Measurements from ENCODE around the gene SIK2. TPM values are rescaled to one million over a fixed set of nuclear protein-coding genes. Genes with fewer than 3 reads are reported as not detected.

SIK2 gene
- total RNA-seq, 1 experiment from 2014 or later, result 64.8 TPM

DNA sequence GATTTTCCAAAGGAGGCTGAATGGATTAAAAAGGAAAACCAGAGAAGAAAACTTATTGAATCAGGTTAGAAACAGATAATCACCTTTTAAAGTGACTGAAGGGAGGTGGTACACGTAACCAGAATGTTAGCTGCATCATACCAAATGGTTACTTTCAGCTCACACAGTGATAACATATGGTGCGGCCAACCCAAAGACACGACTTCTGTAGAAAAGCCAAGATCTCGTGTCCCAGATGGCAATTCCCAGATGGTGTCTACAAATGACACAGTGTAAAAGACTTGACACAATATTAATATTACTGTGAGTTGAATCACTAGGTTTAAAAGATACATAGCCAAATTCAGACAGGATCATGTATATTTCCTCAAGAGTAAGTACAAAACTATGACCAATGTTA, 158.8 kb downstream of the SIK2 start:
- Histone ChIP-seq H3K9me2 (replicated peaks; ENCODE audit: insufficient read depth, low read length) (no peaks in the 10 kb centered on the region), H3K36me3 (ENCODE audit: insufficient read depth, low read length) (peaks cover 81% of the 10 kb centered on the region), H3K27me3 (ENCODE audit: low read length) (no peaks in the 10 kb centered on the region)

DNA sequence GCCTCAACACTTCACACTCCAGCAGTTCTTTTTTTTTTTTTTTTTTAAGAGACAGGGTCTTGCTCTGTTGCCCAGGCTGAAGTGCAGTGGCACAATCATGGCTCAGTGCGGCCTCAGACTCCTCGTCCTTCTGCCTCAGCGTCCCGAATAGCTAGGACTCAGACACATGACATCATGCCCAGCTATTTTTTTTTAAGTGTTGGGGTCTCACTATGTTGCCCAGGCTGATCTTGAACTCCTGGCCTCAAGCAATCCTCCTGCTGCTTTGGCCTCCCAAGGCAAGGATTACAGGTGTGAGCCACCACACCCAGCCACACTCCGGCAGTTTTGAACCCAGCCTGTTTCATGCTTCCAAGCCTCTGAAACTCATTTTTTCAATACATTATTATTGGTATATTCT, 160.3 kb downstream of the SIK2 start:
- H3K4me1 ChIP-seq (ENCODE audit: low read length), result peaks cover 27% of the 10 kb centered on the region
- no peaks in the 10 kb centered on the region for H4K20me1 ChIP-seq (ENCODE audit: insufficient read depth, low read depth, low read length)
- H3K9ac ChIP-seq (ENCODE audit: low read length), result no peak overlapping the region
- no peak overlapping the region for H3K4me3 ChIP-seq (ENCODE audit: low read length)
- peaks cover 68% of the 10 kb centered on the region for H3K79me2 ChIP-seq (ENCODE audit: low read length)
- H2AFZ ChIP-seq (ENCODE audit: low read length), result no peak overlapping the region
- no peaks in the 10 kb centered on the region for H3K9me3 ChIP-seq (ENCODE audit: low read length)
- H3K36me3 ChIP-seq (ENCODE audit: insufficient read depth, low read length), result peaks cover 69% of the 10 kb centered on the region
- H3K27ac ChIP-seq (ENCODE audit: low read length), result no peak overlapping the region
- H3K4me2 ChIP-seq (ENCODE audit: low read depth, low read length, poor library complexity, severe bottlenecking), result no peak overlapping the region
- H3K9me2 ChIP-seq (replicated peaks; ENCODE audit: insufficient read depth, low read length), result no peaks in the 10 kb centered on the region
- no peak for DNase-seq
- no peaks in the 10 kb centered on the region for H3K27me3 ChIP-seq (ENCODE audit: low read length)

More for the DNA sequence above, 158.8 kb downstream of the SIK2 start:
- Histone ChIP-seq H3K79me2 (ENCODE audit: low read length) (peaks cover 74% of the 10 kb centered on the region), H3K9ac (ENCODE audit: low read length) (no peak overlapping the region), H3K27ac (ENCODE audit: low read length) (no peak overlapping the region), H2AFZ (ENCODE audit: low read length) (no peak overlapping the region), H3K9me3 (ENCODE audit: low read length) (no peaks in the 10 kb centered on the region), H3K4me1 (ENCODE audit: low read length) (peaks cover 15% of the 10 kb centered on the region), H3K4me3 (ENCODE audit: low read length) (no peak overlapping the region), H3K4me2 (ENCODE audit: low read depth, low read length, poor library complexity, severe bottlenecking) (no peak overlapping the region), H4K20me1 (ENCODE audit: insufficient read depth, low read depth, low read length) (no peaks in the 10 kb centered on the region)
- no peak for DNase-seq

DNA sequence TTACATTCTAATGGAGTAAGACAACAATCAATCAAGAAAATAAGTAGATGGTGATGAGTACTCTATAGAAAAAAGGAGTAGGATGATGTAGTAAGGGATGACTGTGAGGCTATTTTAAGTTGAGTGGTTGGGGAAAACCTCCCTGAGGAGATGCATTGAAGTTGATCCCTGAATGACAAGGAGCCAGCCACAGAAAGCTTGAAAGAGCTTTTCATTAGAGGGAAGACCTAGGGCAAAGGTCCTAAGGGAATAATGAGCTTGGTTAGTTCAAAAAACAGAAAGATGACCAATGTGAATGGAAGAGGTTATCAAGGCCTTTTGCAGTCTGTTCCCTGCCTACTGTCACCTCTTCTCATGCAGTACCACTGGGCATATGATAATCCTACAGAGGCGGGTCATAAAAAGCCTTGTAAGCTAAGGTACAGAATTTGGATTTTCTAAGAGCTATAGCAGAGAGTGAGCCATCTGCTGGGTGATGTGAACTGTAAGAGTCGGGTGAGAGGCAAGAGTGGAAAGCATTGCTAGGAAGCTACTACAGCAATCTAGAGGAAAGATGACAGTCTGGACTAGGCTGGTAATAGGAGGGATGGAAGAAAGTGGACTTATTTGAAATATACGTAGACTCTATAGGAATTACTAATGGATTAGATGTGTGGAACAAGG, 160.9 kb downstream of the SIK2 start:
- Histone ChIP-seq H3K9ac (ENCODE audit: low read length) (no peak overlapping the region), H3K9me2 (replicated peaks; ENCODE audit: insufficient read depth, low read length) (no peaks in the 10 kb centered on the region), H3K27me3 (ENCODE audit: low read length) (no peaks in the 10 kb centered on the region), H3K4me1 (ENCODE audit: low read length) (peaks cover 32% of the 10 kb centered on the region), H3K79me2 (ENCODE audit: low read length) (peaks cover 63% of the 10 kb centered on the region), H3K27ac (ENCODE audit: low read length) (no peak overlapping the region), H3K4me2 (ENCODE audit: low read depth, low read length, poor library complexity, severe bottlenecking) (no peak overlapping the region), H3K36me3 (ENCODE audit: insufficient read depth, low read length) (peaks cover 63% of the 10 kb centered on the region), H2AFZ (ENCODE audit: low read length) (no peak overlapping the region), H3K9me3 (ENCODE audit: low read length) (no peaks in the 10 kb centered on the region), H3K4me3 (ENCODE audit: low read length) (no peak overlapping the region), H4K20me1 (ENCODE audit: insufficient read depth, low read depth, low read length) (no peaks in the 10 kb centered on the region)
- peak; percentile 79 for DNase-seq

DNA sequence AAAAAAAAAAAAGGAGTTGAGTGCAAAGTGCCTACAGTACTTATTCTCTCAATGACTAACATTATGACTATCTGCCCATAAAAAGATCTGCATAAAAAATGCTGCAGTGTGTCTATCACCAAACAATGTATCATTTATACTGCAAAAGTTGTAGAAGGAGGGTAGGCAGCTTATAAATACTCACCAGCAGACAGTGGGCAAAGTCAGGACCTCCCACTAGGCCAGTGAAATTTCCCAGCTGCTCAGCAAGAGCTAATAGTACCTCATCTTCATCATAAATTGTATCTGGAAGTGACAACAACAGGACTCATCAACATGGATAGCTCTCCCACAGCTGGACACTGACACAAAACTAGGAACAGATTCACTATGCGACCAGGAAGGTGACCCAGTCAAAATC, 162.4 kb downstream of the SIK2 start:
- Histone ChIP-seq H3K9me2 (replicated peaks; ENCODE audit: insufficient read depth, low read length) (no peaks in the 10 kb centered on the region), H3K4me1 (ENCODE audit: low read length) (peaks cover 32% of the 10 kb centered on the region), H4K20me1 (ENCODE audit: insufficient read depth, low read depth, low read length) (no peaks in the 10 kb centered on the region), H2AFZ (ENCODE audit: low read length) (no peak overlapping the region), H3K79me2 (ENCODE audit: low read length) (peaks cover 61% of the 10 kb centered on the region), H3K27ac (ENCODE audit: low read length) (peak overlapping the region; percentile 2), H3K9me3 (ENCODE audit: low read length) (no peaks in the 10 kb centered on the region), H3K4me3 (ENCODE audit: low read length) (peak overlapping the region; percentile 63), H3K27me3 (ENCODE audit: low read length) (no peaks in the 10 kb centered on the region), H3K36me3 (ENCODE audit: insufficient read depth, low read length) (peaks cover 49% of the 10 kb centered on the region), H3K4me2 (ENCODE audit: low read depth, low read length, poor library complexity, severe bottlenecking) (peak overlapping the region; percentile 69), H3K9ac (ENCODE audit: low read length) (peak overlapping the region; percentile 74)
- no peak for DNase-seq

DNA sequence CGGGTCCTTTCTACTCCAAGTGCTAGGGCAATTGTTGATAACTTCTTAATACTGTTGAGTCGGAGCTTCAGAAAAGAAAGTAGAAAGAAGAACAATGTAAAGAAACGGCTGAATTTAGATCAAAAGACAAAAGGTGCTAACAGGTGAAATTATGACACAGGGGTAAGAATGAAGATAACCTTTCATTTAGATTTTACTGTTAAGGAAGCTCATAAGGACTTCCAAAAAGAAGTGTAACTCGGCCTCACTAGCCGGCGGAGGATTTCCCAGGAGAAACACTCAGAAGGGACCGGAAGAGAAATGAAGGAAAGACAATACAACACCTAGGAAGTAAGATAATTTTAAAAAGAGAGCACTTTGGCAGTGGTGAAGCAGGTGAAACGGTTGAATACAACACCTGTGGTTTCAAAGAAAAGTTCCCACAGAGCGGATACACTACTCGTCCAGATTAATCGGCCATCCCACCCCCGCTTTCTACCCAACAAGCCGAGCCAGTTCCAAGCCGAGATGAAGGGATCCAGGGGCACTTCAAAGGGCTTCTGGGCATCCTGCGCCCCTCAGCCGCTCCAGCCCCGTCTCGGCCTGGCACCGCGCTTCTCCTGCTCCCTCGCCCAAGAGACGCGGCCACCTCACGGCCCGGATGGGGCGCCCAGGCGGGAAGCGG, 163.2 kb downstream of the SIK2 start:
- Histone ChIP-seq H3K4me2 (ENCODE audit: low read depth, low read length, poor library complexity, severe bottlenecking) (peak overlapping the region; percentile 69), H3K36me3 (ENCODE audit: insufficient read depth, low read length) (peaks cover 41% of the 10 kb centered on the region), H2AFZ (ENCODE audit: low read length) (peak overlapping the region; percentile 97), H3K4me1 (ENCODE audit: low read length) (peaks cover 32% of the 10 kb centered on the region), H3K27ac (ENCODE audit: low read length) (peak overlapping the region; percentile 2), H4K20me1 (ENCODE audit: insufficient read depth, low read depth, low read length) (no peaks in the 10 kb centered on the region), H3K9ac (ENCODE audit: low read length) (peak overlapping the region; percentile 74), H3K27me3 (ENCODE audit: low read length) (no peaks in the 10 kb centered on the region), H3K79me2 (ENCODE audit: low read length) (peaks cover 57% of the 10 kb centered on the region), H3K4me3 (ENCODE audit: low read length) (peak overlapping the region; percentile 63), H3K9me2 (replicated peaks; ENCODE audit: insufficient read depth, low read length) (no peaks in the 10 kb centered on the region), H3K9me3 (ENCODE audit: low read length) (no peaks in the 10 kb centered on the region)
- DNase-seq, result peak; percentile 80

DNA sequence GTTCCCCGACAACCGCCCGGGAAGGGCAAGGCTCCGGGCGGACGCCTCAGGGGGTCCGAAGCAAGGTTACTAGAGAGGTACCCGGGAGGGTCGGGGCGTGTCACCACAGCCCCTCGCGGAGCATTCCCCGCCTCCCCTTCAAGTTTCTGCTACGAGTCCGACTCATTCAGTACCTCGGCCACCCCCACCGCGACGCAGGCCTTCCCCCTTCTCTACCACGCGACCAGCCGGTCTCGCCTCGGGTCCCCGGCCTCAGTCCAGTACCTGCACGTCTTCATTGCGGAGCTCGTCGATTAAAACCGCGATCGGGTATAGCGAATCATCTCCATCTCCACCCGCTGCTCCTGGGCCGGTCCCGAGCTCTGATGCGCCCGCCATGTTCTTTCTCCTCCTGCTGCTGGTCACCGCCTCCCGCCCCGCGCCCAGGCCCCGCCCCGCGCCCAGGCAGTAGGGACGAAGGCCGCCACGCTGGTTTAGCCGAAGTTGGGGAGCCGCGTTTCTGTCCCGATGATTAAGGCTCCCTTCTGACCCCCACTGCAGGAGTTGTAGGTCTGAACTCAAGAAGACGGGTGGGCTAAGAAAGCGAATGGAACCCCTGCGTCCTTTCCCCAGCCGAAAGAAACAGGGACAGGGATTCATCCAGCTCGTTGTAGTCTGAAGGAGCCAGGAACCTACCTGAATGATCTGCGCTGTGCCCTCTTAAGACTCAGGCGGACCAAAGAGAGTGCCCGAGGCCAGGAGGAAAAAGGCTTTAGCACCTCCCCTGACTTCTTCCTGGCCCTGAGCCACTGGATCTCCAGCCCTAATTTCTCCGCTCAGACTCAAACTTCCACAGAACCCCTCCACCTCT, 164.0 kb downstream of the SIK2 start, which contains the start of gene PPP2R1B:
Gene PPP2R1B, minus strand, starts transcription at position 406 of the 850 bp plus-strand sequence. Its CDS starts 28 bp downstream, at position 378.
- Histone ChIP-seq H3K4me1 (ENCODE audit: low read length) (peaks cover 32% of the 10 kb centered on the region), H3K4me3 (ENCODE audit: low read length) (peak within 1 kb of the TSS; percentile 63), H3K79me2 (ENCODE audit: low read length) (peaks cover 49% of the 10 kb centered on the region), H3K9me2 (replicated peaks; ENCODE audit: insufficient read depth, low read length) (no peaks in the 10 kb centered on the region), H3K9me3 (ENCODE audit: low read length) (no peaks in the 10 kb centered on the region), H3K36me3 (ENCODE audit: insufficient read depth, low read length) (peaks cover 33% of the 10 kb centered on the region), H3K27me3 (ENCODE audit: low read length) (no peaks in the 10 kb centered on the region), H3K9ac (ENCODE audit: low read length) (peak within 1 kb of the TSS; percentile 74), H3K27ac (ENCODE audit: low read length) (peak within 1 kb of the TSS; percentile 2), H4K20me1 (ENCODE audit: insufficient read depth, low read depth, low read length) (no peaks in the 10 kb centered on the region), H2AFZ (ENCODE audit: low read length) (peak within 1 kb of the TSS; percentile 97), H3K4me2 (ENCODE audit: low read depth, low read length, poor library complexity, severe bottlenecking) (peak within 1 kb of the TSS; percentile 69)
- DNase-seq, result peak; percentile 100

DNA sequence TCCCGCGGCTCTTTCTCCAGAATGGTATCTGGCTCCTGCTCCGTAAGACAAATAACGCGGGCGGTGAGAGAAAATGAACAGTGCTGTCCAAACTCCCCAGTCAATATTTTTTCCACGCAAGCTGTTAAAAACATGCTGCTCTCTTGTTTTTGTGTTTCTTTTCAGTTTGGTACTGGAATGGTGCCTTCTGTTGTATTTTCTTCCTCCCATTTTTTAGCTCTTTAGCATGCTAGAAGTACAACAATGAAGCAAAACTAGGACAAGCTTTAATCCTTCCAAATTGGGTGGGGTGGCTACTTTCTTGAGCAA, 164.5 kb downstream of the SIK2 start:
- DNase-seq, result no peak
- Histone ChIP-seq H3K79me2 (ENCODE audit: low read length) (peaks cover 44% of the 10 kb centered on the region), H3K4me1 (ENCODE audit: low read length) (peaks cover 32% of the 10 kb centered on the region), H3K9me3 (ENCODE audit: low read length) (no peaks in the 10 kb centered on the region), H3K36me3 (ENCODE audit: insufficient read depth, low read length) (peaks cover 27% of the 10 kb centered on the region), H3K27ac (ENCODE audit: low read length) (no peak overlapping the region), H3K9ac (ENCODE audit: low read length) (peak overlapping the region; percentile 74), H3K4me2 (ENCODE audit: low read depth, low read length, poor library complexity, severe bottlenecking) (peak overlapping the region; percentile 69), H3K9me2 (replicated peaks; ENCODE audit: insufficient read depth, low read length) (no peaks in the 10 kb centered on the region), H3K4me3 (ENCODE audit: low read length) (peak overlapping the region; percentile 63), H2AFZ (ENCODE audit: low read length) (peak overlapping the region; percentile 97), H3K27me3 (ENCODE audit: low read length) (no peaks in the 10 kb centered on the region), H4K20me1 (ENCODE audit: insufficient read depth, low read depth, low read length) (no peaks in the 10 kb centered on the region)

DNA sequence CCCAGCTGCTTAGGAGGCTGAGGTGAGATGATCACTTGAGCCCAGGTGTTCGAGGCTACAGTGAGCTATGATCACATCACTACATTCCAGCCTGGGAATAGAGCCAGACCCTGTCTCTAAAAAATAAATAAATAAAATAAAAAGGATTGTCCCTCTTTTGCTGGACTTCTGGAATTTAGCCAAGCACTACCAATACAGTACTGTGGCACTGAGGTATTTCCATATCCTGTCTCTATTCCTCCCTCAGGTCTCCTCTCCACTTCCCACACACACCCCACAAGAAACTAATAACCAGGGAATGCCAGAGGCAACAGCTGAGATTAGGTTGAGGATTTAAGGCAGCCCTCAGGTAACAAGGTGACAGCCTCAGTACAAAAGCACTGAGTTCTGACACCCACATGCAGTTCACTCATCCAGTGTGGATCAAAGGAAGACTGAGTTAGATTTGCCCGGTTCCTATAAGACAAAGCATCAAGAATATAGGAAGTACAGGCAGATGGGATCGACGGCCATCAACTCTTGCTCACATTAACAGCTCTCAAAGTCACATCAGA, 168.4 kb downstream of the SIK2 start:
- Histone ChIP-seq H3K9ac (ENCODE audit: low read length) (no peak overlapping the region), H3K4me1 (ENCODE audit: low read length) (peaks cover 17% of the 10 kb centered on the region), H3K9me2 (replicated peaks; ENCODE audit: insufficient read depth, low read length) (no peaks in the 10 kb centered on the region), H4K20me1 (ENCODE audit: insufficient read depth, low read depth, low read length) (no peaks in the 10 kb centered on the region), H3K27me3 (ENCODE audit: low read length) (no peaks in the 10 kb centered on the region), H3K4me2 (ENCODE audit: low read depth, low read length, poor library complexity, severe bottlenecking) (no peak overlapping the region), H3K27ac (ENCODE audit: low read length) (no peak overlapping the region), H3K79me2 (ENCODE audit: low read length) (peaks cover 5% of the 10 kb centered on the region), H3K36me3 (ENCODE audit: insufficient read depth, low read length) (no peaks in the 10 kb centered on the region), H3K4me3 (ENCODE audit: low read length) (no peak overlapping the region), H3K9me3 (ENCODE audit: low read length) (no peaks in the 10 kb centered on the region), H2AFZ (ENCODE audit: low read length) (no peak overlapping the region)
- DNase-seq, result no peak
